Diencephalon (tissue), 1 donor: Measurements from ENCODE around the gene PDE8B. TPM values are rescaled to one million over a fixed set of nuclear protein-coding genes. Genes with fewer than 3 reads are reported as not detected.

Experiments
- total RNA-seq: library from RNA; depleted of rRNA; stranded (reverse); fragments of >200 nt; gene quantifications from one replicate; pipeline ENCODE4 v1.2.3, GENCODE V29; 2014

The PDE8B gene
- total RNA-seq = 15.5 TPM

GRCh38 chr5:77210091-77210963, at the start of gene PDE8B:
PDE8B (plus strand) TSS chr5:77210680; CDS start chr5:77210926, 246 bp downstream.

Other genes with a start within 250 kb of the PDE8B start
- 38.5 TPM for gene AGGF1, start 180.3 kb upstream of the PDE8B start, total RNA-seq
- gene ZBED3, start 123.4 kb upstream of the PDE8B start, total RNA-seq = 4.4 TPM